Left hindlimb (tissue), 1 donor: ENCODE results near the gene SDF2.
"Not testable (repeated sequence)": the region's sequence is repeated elsewhere in the genome, so short reads cannot be mapped to it uniquely, and the experiment has no call there.

Experiments
- DNase-seq: peaks from one replicate; pipeline ENCODE4 v3.0.0-alpha.2; 2018

The SDF2 gene

GRCh38 chr17:28623696-28624095 lies 38.0 kb downstream of the SDF2 start:
- DNase-seq: no peak

GRCh38 chr17:28622186-28622585 lies 39.5 kb downstream of the SDF2 start:
- DNase-seq: no peak

GRCh38 chr17:28620010-28620409 lies 41.7 kb downstream of the SDF2 start:
- DNase-seq: no peak

GRCh38 chr17:28618464-28618863 lies 43.2 kb downstream of the SDF2 start:
- DNase-seq: no peak

GRCh38 chr17:28616281-28616680 lies 45.4 kb downstream of the SDF2 start:
- no peak for DNase-seq

GRCh38 chr17:28615260-28615940 lies 46.3 kb downstream of the SDF2 start:
- DNase-seq: no peak

GRCh38 chr17:28613931-28614381 lies 47.8 kb downstream of the SDF2 start, which contains the start of gene RSKR:
RSKR (minus strand) TSS chr17:28614185; CDS start chr17:28614161, 24 bp downstream.
- DNase-seq: no peak

GRCh38 chr17:28612936-28613872 lies 48.5 kb downstream of the SDF2 start:
- no peak for DNase-seq

- no peak for DNase-seq
Measured at GRCh38 chr17:28612531-28612930, 49.2 kb downstream of the SDF2 start.

GRCh38 chr17:28610376-28610775 lies 51.3 kb downstream of the SDF2 start:
- DNase-seq: no peak

- not testable (repeated sequence) for DNase-seq
Measured at GRCh38 chr17:28604031-28604430, 57.7 kb downstream of the SDF2 start.

GRCh38 chr17:28599311-28600184 lies 62.2 kb downstream of the SDF2 start:
- DNase-seq: peak; percentile 74

- DNase-seq: peak; percentile 95
Measured at GRCh38 chr17:28598799-28599310, 62.9 kb downstream of the SDF2 start, which contains the start of gene SPAG5. SPAG5 (minus strand) TSS chr17:28599025; CDS start chr17:28598946, 79 bp downstream.

GRCh38 chr17:28598389-28598788 lies 63.3 kb downstream of the SDF2 start:
- DNase-seq: no peak
